RWPE1 (cell line): ENCODE measurements around the gene DDX47.
"Not testable (repeated sequence)": the region's sequence is repeated elsewhere in the genome, so short reads cannot be mapped to it uniquely, and the experiment has no call there.

Experiments used
- CTCF ChIA-PET: fragments of 350-600 bp; sonication (Branson Sonifier 250); formaldehyde crosslinking; extraction: SDS; loops from one replicate; lab custom pipeline; 2021; lab: Yijun Ruan, JAX
- POLR2A ChIA-PET: fragments of 400-600 bp; formaldehyde crosslinking; extraction: SDS; loops from one replicate; lab custom pipeline; 2020; ENCODE audit warnings: antibody characterized with exemption; ENCODE audit not compliant: low non-redundant PET; lab: Yijun Ruan, JAX
- DNase-seq: peaks from one replicate; pipeline ENCODE4 v3.0.0; 2012; ENCODE audit warnings: low spot score
- H3K27ac ChIP-seq: fragments of 450-650 bp; 2 replicates; pipeline ENCODE4 v1.5.1; 2017
- TF ChIP-seq, protein P1 (sequence below): fragments of 450-650 bp; conservative IDR thresholded peaks from 2 replicates; pipeline ENCODE4 v1.5.1; 2017; ENCODE audit warnings: low read depth, mild to moderate bottlenecking

Gene DDX47

DNA sequence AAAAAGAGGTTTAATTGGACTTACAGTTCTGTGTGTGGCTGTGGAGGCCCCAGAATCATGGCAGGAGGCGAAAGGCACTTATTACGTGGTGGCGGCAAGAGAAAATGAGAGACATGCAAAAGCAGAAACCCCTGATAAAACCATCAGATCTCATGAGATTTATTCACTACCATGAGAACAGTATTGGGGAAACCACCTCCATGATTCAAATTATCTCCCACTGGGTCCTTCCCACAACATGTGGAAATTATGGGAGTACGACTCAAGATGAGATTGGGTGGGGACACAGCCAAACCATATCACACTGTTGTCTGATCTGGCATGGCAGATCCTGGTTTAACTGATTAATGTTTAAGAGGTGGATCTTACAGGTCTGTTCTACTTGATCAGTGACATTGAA is 5.6 kb downstream of the DDX47 start:
- DNase-seq = no peak
- ChIA-PET POLR2A (interaction anchor here (0.6 kb wide), 1 partner anchor 32 kb away, joined by 4 read pairs; no protein-coding TSS in a partner anchor), CTCF (interaction anchor here (0.7 kb wide), 1 partner anchor 63 kb away, joined by 3 read pairs; no protein-coding TSS in a partner anchor)
- TF ChIP-seq, protein P1, sequence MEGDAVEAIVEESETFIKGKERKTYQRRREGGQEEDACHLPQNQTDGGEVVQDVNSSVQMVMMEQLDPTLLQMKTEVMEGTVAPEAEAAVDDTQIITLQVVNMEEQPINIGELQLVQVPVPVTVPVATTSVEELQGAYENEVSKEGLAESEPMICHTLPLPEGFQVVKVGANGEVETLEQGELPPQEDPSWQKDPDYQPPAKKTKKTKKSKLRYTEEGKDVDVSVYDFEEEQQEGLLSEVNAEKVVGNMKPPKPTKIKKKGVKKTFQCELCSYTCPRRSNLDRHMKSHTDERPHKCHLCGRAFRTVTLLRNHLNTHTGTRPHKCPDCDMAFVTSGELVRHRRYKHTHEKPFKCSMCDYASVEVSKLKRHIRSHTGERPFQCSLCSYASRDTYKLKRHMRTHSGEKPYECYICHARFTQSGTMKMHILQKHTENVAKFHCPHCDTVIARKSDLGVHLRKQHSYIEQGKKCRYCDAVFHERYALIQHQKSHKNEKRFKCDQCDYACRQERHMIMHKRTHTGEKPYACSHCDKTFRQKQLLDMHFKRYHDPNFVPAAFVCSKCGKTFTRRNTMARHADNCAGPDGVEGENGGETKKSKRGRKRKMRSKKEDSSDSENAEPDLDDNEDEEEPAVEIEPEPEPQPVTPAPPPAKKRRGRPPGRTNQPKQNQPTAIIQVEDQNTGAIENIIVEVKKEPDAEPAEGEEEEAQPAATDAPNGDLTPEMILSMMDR = no peak
- H3K27ac ChIP-seq = no peak overlapping the region

DNA sequence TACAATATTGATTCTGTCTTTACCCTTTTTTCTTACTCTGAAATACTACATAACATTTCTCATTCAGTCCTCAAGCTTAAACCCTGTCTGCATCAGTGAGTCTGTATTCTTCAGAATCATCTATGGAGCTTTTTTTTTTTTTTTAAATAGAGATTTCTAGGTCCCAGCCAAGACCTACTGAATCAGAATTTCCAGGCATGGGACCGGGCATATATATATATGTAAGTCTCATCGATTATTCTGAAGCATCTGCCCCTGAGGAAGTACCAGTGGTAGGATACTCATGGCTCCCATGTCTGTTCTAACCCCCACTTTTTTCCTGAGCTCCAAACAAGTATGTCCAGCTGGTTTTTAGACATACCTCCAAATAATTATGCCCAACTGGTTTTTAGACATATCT is 6.1 kb downstream of the DDX47 start:
- TF ChIP-seq, protein P1 = no peak
- ChIA-PET POLR2A (interaction anchor here (0.6 to 0.7 kb wide), 2 partner anchors 31 to 182 kb away, joined by 3 to 4 read pairs; no protein-coding TSS in a partner anchor), CTCF (interaction anchor here (0.7 kb wide), 1 partner anchor 64 kb away, joined by 3 read pairs; no protein-coding TSS in a partner anchor)
- no peak for DNase-seq
- no peak overlapping the region for H3K27ac ChIP-seq

- peak overlapping the region; percentile 74 for H3K27ac ChIP-seq
- DNase-seq = peak; percentile 37
- TF ChIP-seq, protein P1 = no peak
- ChIA-PET POLR2A (interaction anchor here (0.5 to 0.7 kb wide), 2 partner anchors 19 to 181 kb away, joined by 3 read pairs; no protein-coding TSS in a partner anchor), CTCF (interaction anchor here (0.7 kb wide), 1 partner anchor 64 kb away, joined by 3 read pairs; no protein-coding TSS in a partner anchor)
Measured at GRCh38 chr12:12819752-12820311, 6.7 kb downstream of the DDX47 start.

DNA sequence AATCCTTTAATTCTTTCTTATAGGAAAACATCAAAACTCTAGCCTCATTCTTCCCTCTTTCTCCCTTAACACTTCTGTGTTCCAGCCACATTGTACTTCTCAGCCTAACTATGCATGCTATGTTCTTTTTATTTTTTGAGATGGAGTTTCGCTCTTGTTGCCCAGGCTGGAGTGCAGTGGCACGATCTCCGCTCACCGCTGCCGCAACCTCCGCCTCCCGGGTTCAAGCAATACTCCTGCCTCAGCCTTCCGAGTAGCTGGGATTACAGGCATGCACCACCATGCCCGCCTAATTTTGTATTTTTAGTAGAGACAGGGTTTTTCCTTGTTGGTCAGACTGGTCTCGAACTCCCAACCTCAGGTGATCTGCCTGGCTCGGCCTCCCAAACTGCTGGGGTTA is 7.2 kb downstream of the DDX47 start:
- peak overlapping the region; percentile 74 for H3K27ac ChIP-seq
- CTCF ChIA-PET, DNase-seq: not testable (repeated sequence)
- POLR2A ChIA-PET = interaction anchor here (0.5 kb wide), 1 partner anchor 20 kb away, joined by 3 read pairs; no protein-coding TSS in a partner anchor

DNA sequence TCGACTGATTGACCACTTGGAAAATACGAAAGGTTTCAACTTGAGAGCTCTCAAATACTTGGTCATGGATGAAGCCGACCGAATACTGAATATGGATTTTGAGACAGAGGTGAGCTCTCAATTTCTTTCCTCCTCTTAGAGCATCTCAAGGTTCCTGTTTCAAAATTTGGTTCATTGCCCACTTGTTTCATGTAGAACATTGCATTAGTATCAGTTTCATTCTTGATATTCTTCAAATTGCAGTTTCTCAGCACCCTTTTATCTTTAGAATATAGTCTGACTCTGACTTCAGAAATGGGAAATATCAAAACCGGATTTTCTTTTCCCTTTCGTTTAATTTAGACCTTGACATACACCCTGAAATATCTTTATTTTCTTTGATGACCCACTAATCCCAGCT is 8.8 kb downstream of the DDX47 start:
- POLR2A ChIA-PET = no interaction called here
- TF ChIP-seq, protein P1 = no peak
- H3K27ac ChIP-seq = no peak overlapping the region
- no peak for DNase-seq
- CTCF ChIA-PET = interaction anchor here (0.6 to 0.8 kb wide), 3 partner anchors 15 to 96 kb away, joined by 3 to 4 read pairs (median 4); no protein-coding TSS in a partner anchor

DNA sequence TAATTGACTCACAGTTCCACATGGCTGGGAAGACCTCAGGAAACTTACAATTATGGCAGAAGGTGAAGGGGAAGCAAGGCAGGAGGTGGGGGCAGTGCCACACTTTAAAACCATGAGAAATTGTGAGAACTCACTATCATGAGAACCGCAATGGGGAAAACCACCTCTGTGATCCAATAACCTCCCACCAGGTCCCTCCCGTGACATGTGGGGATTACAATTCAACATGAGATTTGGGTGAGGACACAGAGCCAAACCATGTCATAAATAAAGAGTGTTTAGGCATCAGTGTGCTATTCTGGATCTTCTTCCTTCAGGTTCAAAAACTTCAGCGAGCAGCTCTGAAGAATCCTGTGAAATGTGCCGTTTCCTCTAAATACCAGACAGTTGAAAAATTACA is 9.7 kb downstream of the DDX47 start:
- no peak overlapping the region for H3K27ac ChIP-seq
- ChIA-PET POLR2A (no interaction called here), CTCF (no interaction called here)
- TF ChIP-seq, protein P1 = no peak
- no peak for DNase-seq

DNA sequence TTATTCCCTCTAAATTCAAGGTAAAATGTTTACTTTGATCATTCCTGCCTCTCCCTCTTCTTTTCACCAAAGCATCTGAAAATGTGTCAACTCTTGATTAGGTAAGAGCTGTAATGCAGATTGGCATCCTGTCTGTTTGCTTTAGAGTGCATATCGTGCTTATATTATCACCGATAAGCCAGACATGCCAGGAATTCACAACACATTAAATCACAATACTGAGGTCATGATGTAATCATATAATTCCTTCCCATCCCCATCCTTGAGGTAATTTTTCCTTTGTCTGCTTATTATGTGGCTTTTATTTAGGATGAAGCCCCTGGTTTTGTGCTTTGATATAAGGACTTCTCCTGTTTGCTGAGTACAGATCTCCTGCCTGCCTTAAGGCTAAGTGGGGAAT is 10.2 kb downstream of the DDX47 start:
- POLR2A ChIA-PET = no interaction called here
- H3K27ac ChIP-seq = no peak overlapping the region
- peak; percentile 41 for DNase-seq
- CTCF ChIA-PET = no interaction called here
- TF ChIP-seq, protein P1 = no peak
